ENCODE results near the gene PRSS38. TPM values are rescaled to one million over a fixed set of nuclear protein-coding genes. Genes with fewer than 3 reads are reported as not detected.
A peak's percentile ranks its signal among the peaks of the same experiment; 100 is the strongest.

Gene PRSS38
- total and polyA plus RNA-seq, 2 donors (not counting 1 experiment from before 2014, with no cell fraction given), result not detected

DNA sequence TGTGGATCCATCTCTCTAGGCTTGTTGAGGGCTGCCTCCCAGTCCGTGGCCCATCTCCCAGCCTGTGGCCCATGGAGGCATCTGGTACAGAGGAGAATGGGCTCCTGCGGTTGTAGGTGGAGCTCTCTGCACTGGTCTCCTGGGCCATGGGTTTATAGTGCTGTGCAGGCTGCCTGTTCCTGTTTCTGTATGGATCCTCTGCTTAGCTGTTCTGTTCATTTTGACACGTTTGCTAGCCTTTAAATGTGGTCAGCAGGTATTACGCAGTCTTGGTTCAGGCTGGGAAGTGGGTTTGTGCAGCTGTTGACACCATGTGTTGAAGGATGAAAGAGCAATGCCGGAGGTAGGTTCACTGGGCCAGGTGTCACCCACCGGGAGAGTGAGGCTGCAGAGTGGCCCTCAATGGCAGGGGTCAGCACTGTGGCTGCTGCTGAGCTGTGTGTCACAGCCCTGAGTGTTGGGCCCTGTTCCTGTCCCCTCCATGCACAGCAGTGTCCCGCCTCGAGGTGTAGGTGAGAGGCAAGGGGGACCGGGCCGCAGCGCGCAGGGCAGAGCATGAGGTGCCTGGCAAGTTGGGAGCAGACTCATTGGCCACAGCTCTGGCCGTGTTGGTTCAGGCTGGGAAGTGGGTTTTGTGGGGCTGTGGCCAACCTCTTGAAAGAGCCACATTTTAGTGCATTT is 41.3 kb upstream of the PRSS38 start:
- Histone ChIP-seq H3K4me3 (replicated peaks in 1 of 4; ENCODE audit: control extremely low read depth in 1 of 4, insufficient read depth in 1 of 4, low read depth in 3 of 4, low read length in 4 of 4) (no peak overlapping the region), H3K36me3 (ENCODE audit: control insufficient read depth, insufficient read depth, low read length) (peaks cover 6% of the 10 kb centered on the region), H2AFZ (ENCODE audit: low read length) (no peak overlapping the region), H3K9ac (ENCODE audit: insufficient read depth, low read length) (no peak overlapping the region), H3K27ac (ENCODE audit: insufficient read depth, low read length) (no peak overlapping the region), H3K4me2 (ENCODE audit: extremely low read depth, insufficient read depth, low read length) (no peak overlapping the region), H4K20me1 (ENCODE audit: control insufficient read depth, extremely low read depth, insufficient read depth, low read length) (no peaks in the 10 kb centered on the region), H3K27me3 (ENCODE audit: control insufficient read depth, insufficient read depth, low read length) (no peaks in the 10 kb centered on the region), H3K9me3 (ENCODE audit: control insufficient read depth, insufficient read depth, low read depth, low read length) (no peaks in the 10 kb centered on the region), H3K4me1 (ENCODE audit: control insufficient read depth, extremely low read depth, insufficient read depth, low read length) (peaks cover 5% of the 10 kb centered on the region), H3K79me2 (ENCODE audit: control insufficient read depth, insufficient read depth, low read length) (no peaks in the 10 kb centered on the region)
- no peak for TF ChIP-seq EZH2 (IDR thresholded peaks at IDR 0.05; ENCODE audit: low read length, missing control alignments)
- TF ChIP-seq, protein P1, sequence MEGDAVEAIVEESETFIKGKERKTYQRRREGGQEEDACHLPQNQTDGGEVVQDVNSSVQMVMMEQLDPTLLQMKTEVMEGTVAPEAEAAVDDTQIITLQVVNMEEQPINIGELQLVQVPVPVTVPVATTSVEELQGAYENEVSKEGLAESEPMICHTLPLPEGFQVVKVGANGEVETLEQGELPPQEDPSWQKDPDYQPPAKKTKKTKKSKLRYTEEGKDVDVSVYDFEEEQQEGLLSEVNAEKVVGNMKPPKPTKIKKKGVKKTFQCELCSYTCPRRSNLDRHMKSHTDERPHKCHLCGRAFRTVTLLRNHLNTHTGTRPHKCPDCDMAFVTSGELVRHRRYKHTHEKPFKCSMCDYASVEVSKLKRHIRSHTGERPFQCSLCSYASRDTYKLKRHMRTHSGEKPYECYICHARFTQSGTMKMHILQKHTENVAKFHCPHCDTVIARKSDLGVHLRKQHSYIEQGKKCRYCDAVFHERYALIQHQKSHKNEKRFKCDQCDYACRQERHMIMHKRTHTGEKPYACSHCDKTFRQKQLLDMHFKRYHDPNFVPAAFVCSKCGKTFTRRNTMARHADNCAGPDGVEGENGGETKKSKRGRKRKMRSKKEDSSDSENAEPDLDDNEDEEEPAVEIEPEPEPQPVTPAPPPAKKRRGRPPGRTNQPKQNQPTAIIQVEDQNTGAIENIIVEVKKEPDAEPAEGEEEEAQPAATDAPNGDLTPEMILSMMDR (conservative IDR thresholded peaks at IDR 0.05 in 1 of 2, IDR thresholded peaks at IDR 0.05 in 1 of 2; ENCODE audit: low read depth in 1 of 2, low read length in 2 of 2), result no peak
- no peak for DNase-seq (ENCODE audit: low read depth in 2 of 2)

DNA sequence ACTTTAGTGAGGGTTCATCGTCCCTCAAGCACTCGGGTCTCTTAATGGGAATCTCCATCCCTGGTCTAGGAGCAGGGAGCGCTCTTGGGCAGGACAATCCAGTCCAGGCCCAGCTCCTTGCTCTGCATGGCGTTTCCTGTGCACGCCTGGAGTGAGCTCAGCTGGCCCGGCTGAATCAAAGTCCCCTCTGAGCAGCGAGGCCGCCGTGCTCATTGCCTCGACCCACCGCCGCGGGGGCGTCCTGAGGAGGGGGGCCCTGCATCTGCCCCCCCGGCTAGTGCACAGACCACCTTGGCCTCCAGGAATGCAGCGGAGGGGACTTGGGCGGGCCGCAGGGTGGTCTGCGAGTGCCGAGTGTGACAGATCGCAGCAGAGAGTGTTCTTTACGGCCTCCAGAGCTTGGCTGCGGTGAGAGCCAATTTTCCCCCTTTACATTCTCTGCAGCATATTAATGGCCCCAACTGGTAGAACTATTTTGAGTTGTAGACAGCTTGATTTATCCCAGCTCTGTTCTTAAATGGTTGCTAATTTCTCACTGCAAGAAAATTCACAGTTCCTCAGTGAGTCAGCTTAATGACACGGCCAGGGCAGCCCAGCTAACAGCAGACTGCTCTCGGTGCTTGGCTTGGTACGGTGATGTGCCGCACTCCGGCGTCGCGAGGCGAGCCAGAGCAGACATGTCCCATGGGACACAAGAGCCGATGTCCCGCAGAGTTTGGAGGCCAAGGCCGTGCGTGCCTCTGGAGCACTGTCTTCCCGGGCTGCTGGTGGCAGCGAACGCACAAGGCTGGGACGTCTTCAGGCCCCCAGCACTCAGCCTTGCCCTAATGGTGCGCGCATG is 40.4 kb upstream of the PRSS38 start:
- H3K4me2 ChIP-seq (ENCODE audit: extremely low read depth, insufficient read depth, low read length), result no peak overlapping the region
- no peaks in the 10 kb centered on the region for H3K79me2 ChIP-seq (ENCODE audit: control insufficient read depth, insufficient read depth, low read length)
- peak in 1 of 2 donors; percentile 88 for DNase-seq (ENCODE audit: low read depth in 2 of 2)
- peaks cover 5% of the 10 kb centered on the region for H3K36me3 ChIP-seq (ENCODE audit: control insufficient read depth, insufficient read depth, low read length)
- no peak overlapping the region for H3K27ac ChIP-seq (ENCODE audit: insufficient read depth, low read length)
- no peaks in the 10 kb centered on the region for H4K20me1 ChIP-seq (ENCODE audit: control insufficient read depth, extremely low read depth, insufficient read depth, low read length)
- H2AFZ ChIP-seq (ENCODE audit: low read length), result no peak overlapping the region
- peaks cover 5% of the 10 kb centered on the region for H3K4me1 ChIP-seq (ENCODE audit: control insufficient read depth, extremely low read depth, insufficient read depth, low read length)
- no peak overlapping the region for H3K4me3 ChIP-seq (replicated peaks in 1 of 4; ENCODE audit: control extremely low read depth in 1 of 4, insufficient read depth in 1 of 4, low read depth in 3 of 4, low read length in 4 of 4)
- TF ChIP-seq EZH2 (IDR thresholded peaks at IDR 0.05; ENCODE audit: low read length, missing control alignments), result no peak
- TF ChIP-seq, protein P1 (conservative IDR thresholded peaks at IDR 0.05 in 1 of 2, IDR thresholded peaks at IDR 0.05 in 1 of 2; ENCODE audit: low read depth in 1 of 2, low read length in 2 of 2), result no peak
- H3K9ac ChIP-seq (ENCODE audit: insufficient read depth, low read length), result no peak overlapping the region
- H3K27me3 ChIP-seq (ENCODE audit: control insufficient read depth, insufficient read depth, low read length), result no peaks in the 10 kb centered on the region
- no peaks in the 10 kb centered on the region for H3K9me3 ChIP-seq (ENCODE audit: control insufficient read depth, insufficient read depth, low read depth, low read length)

DNA sequence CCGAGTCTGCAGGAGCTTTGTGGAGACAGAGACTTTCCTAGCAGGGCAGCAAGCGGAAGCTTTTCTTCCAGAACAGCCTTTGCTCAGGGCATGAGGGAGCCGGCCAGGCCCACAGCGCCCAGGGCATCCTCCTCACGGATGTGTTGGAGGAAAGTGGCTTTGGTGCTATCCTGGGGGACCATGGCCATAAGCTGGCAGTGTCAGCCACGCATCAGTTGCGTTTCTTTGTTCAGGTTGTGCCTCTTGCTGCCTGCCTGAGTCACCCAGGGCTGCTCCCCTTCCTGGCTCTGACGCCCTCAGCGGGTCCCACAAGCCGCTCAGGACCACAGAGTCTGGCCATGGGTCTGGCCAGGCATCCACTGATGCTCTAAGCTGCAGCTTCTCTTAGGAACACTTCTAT is 39.6 kb upstream of the PRSS38 start:
- H3K4me1 ChIP-seq (ENCODE audit: control insufficient read depth, extremely low read depth, insufficient read depth, low read length), result peaks cover 5% of the 10 kb centered on the region

More for the DNA sequence above, 39.6 kb upstream of the PRSS38 start:
- no peaks in the 10 kb centered on the region for H3K9me3 ChIP-seq (ENCODE audit: control insufficient read depth, insufficient read depth, low read depth, low read length)
- no peak overlapping the region for H3K4me2 ChIP-seq (ENCODE audit: extremely low read depth, insufficient read depth, low read length)
- peaks cover 8% of the 10 kb centered on the region for H3K36me3 ChIP-seq (ENCODE audit: control insufficient read depth, insufficient read depth, low read length)
- H3K27me3 ChIP-seq (ENCODE audit: control insufficient read depth, insufficient read depth, low read length), result no peaks in the 10 kb centered on the region
- peak in 1 of 2 donors; percentile 75 for DNase-seq (ENCODE audit: low read depth in 2 of 2)
- peak overlapping the region; percentile 34 for H3K27ac ChIP-seq (ENCODE audit: insufficient read depth, low read length)
- H3K4me3 ChIP-seq (replicated peaks in 1 of 4; ENCODE audit: control extremely low read depth in 1 of 4, insufficient read depth in 1 of 4, low read depth in 3 of 4, low read length in 4 of 4), result no peak overlapping the region
- no peaks in the 10 kb centered on the region for H4K20me1 ChIP-seq (ENCODE audit: control insufficient read depth, extremely low read depth, insufficient read depth, low read length)
- H3K79me2 ChIP-seq (ENCODE audit: control insufficient read depth, insufficient read depth, low read length), result no peaks in the 10 kb centered on the region
- H3K9ac ChIP-seq (ENCODE audit: insufficient read depth, low read length), result no peak overlapping the region
- no peak overlapping the region for H2AFZ ChIP-seq (ENCODE audit: low read length)
- TF ChIP-seq, protein P1 (conservative IDR thresholded peaks at IDR 0.05 in 1 of 2, IDR thresholded peaks at IDR 0.05 in 1 of 2; ENCODE audit: low read depth in 1 of 2, low read length in 2 of 2), result no peak
- TF ChIP-seq EZH2 (IDR thresholded peaks at IDR 0.05; ENCODE audit: low read length, missing control alignments), result no peak

All from fibroblast of lung (primary cell).